K562 (cell line): Measurements from ENCODE around the gene ATL2. TPM values are rescaled to one million over a fixed set of nuclear protein-coding genes. Genes with fewer than 3 reads are reported as not detected.

Experiments
- AFF4 ChIP-seq: sonication (generic); formaldehyde crosslinking; IDR thresholded peaks from 2 replicates; pipeline ENCODE4 v1.8.0; 2023; ENCODE audit warnings: mild to moderate bottlenecking, missing genetic modification reagents
- ATF1 ChIP-seq, 2 experiments: fragments of 450-650 bp in 1 of 2; IDR thresholded peaks; 2 replicates each; pipeline ENCODE4 v1.6.1; 2016; ENCODE audit warnings: missing compliant biosample characterization in 1 of 2, missing genetic modification characterization in 1 of 2
- ESRRB ChIP-seq: fragments of 250-450 bp; sonication (Bioruptor Pico); IDR thresholded peaks from 2 replicates; pipeline ENCODE4 v1.5.0; 2020; ENCODE audit warnings: mild to moderate bottlenecking, moderate library complexity, borderline replicate concordance
- FOXP1 ChIP-seq: sonication (generic); formaldehyde crosslinking; IDR thresholded peaks from 2 replicates; pipeline ENCODE4 v1.8.0; 2022; ENCODE audit warnings: mild to moderate bottlenecking, missing genetic modification reagents
- NONO ChIP-seq, 2 experiments: fragments of 200-400 bp in 1 of 2; fragments of 450-650 bp in 1 of 2; formaldehyde crosslinking in 1 of 2; IDR thresholded peaks; 2 replicates each; pipeline ENCODE4 v1.6.1; 2017; ENCODE audit warnings: low read depth in 2 of 2, mild to moderate bottlenecking in 2 of 2, moderate library complexity in 2 of 2, low read length in 1 of 2
- PHTF2 ChIP-seq: fragments of 250-450 bp; sonication (Bioruptor Pico); IDR thresholded peaks from 2 replicates; pipeline ENCODE4 v1.5.0; 2021; ENCODE audit warnings: mild to moderate bottlenecking
- STAT6 ChIP-seq: sonication (generic); formaldehyde crosslinking; IDR thresholded peaks from 2 replicates; pipeline ENCODE4 v1.8.1; 2023; ENCODE audit warnings: mild to moderate bottlenecking, missing genetic modification reagents
- ZNF140 ChIP-seq: fragments of 250-450 bp; sonication (Bioruptor Pico); IDR thresholded peaks from 2 replicates; pipeline ENCODE4 v1.8.0; 2021; ENCODE audit warnings: moderate library complexity, mild to moderate bottlenecking, inconsistent platforms
- polyA plus RNA-seq, 8 experiments: library from polyadenylated mRNA; depleted of rRNA in 4 of 8; stranded (reverse) in 5 of 8; unstranded in 3 of 8; fragments of >200 nt; fragmentation: Nextera tagmentation in 2 of 8; fragmentation: Illumina TruSeq in 1 of 8; extraction: Ambion mirVana in 2 of 8; extraction: Trizol in 1 of 8; gene quantifications; 2 replicates each; pipeline versions ENCODE4 v1.2.1 to v1.2.3, GENCODE V29; 2011 to 2014; ENCODE audit warnings: inconsistent platforms in 1 of 8, missing spikeins in 1 of 8
- total RNA-seq, 7 experiments: library from RNA; depleted of rRNA in 6 of 7; stranded (reverse); fragments of >200 nt in 6 of 7; fragmentation: Illumina TruSeq in 2 of 7; extraction: Trizol in 2 of 7; gene quantifications; 2 replicates each; pipeline versions ENCODE4 v1.2.1 to v1.2.3, GENCODE V29; 2011 to 2021; ENCODE audit warnings: low replicate concordance in 1 of 7

ATL2 gene
- total and polyA plus RNA-seq, 9 of the 15 experiments (the other 6 are each of a cell fraction or from before 2014, with no cell fraction given), result 12.0 to 80.8 (median 70.2) TPM

- TF ChIP-seq AFF4 (CRISPR knock-in tag), result no peak
- TF ChIP-seq FOXP1 (CRISPR knock-in tag), result no peak
- no peak for TF ChIP-seq ZNF140 (CRISPR knock-in tag)
- TF ChIP-seq NONO (IDR thresholded peaks at IDR 0.05; ENCODE audit: low read depth in 2 of 2, low read length in 1 of 2), result no peak
- TF ChIP-seq STAT6 (CRISPR knock-in tag), result no peak
- TF ChIP-seq PHTF2, result no peak
- no peak for TF ChIP-seq ATF1 (CRISPR knock-in tag; IDR thresholded peaks at IDR 0.05)
- no peak for TF ChIP-seq ATF1 (tag; IDR thresholded peaks at IDR 0.05)
- TF ChIP-seq ESRRB (CRISPR knock-in tag), result no peak
- TF ChIP-seq, all 486 proteins: peak for 11
These were observed 102.5 kb downstream of the ATL2 start (continued) for GRCh38 chr2:38274286-38275276.
